SK-N-SH treated with all-trans-retinoic acid at 6 μM for 48 hours (cell line): ENCODE results near the gene CBL.

Experiments
- ARNTL ChIP-seq: fragments of 450-650 bp; formaldehyde crosslinking; IDR thresholded peaks from 2 replicates; pipeline ENCODE4 v1.5.0; 2020; ENCODE audit warnings: low read depth, mild to moderate bottlenecking, moderate library complexity, borderline replicate concordance
- CSDC2 ChIP-seq: fragments of 250-450 bp; sonication (Bioruptor Pico); IDR thresholded peaks from 2 replicates; pipeline ENCODE4 v1.5.0; 2020; ENCODE audit warnings: mild to moderate bottlenecking, moderate library complexity
- OSR1 ChIP-seq: fragments of 250-450 bp; sonication (Bioruptor Pico); IDR thresholded peaks from 2 replicates; pipeline ENCODE4 v1.8.0; 2022; ENCODE audit warnings: moderate library complexity, mild to moderate bottlenecking, inconsistent platforms
- RARB ChIP-seq: fragments of 250-450 bp; sonication (Bioruptor Pico); IDR thresholded peaks from 2 replicates; pipeline ENCODE4 v1.8.0; 2021; ENCODE audit warnings: mild to moderate bottlenecking, moderate library complexity
- SNAI2 ChIP-seq: fragments of 250-450 bp; sonication (Bioruptor Pico); IDR thresholded peaks from 2 replicates; pipeline ENCODE4 v1.5.0; 2020; ENCODE audit warnings: mild to moderate bottlenecking, moderate library complexity
- TCF4 ChIP-seq: fragments of 250-450 bp; sonication (Bioruptor Pico); IDR thresholded peaks from 2 replicates; pipeline ENCODE4 v1.8.0; 2021; ENCODE audit warnings: mild to moderate bottlenecking, moderate library complexity, borderline replicate concordance
- TOX ChIP-seq: fragments of 250-450 bp; sonication (Bioruptor Pico); IDR thresholded peaks from 2 replicates; pipeline ENCODE4 v1.8.0; 2021; ENCODE audit warnings: mild to moderate bottlenecking, moderate library complexity, borderline replicate concordance
- ZC3H10 ChIP-seq: fragments of 250-450 bp; sonication (Bioruptor Pico); IDR thresholded peaks from 2 replicates; pipeline ENCODE4 v1.5.1; 2021; ENCODE audit warnings: mild to moderate bottlenecking, moderate library complexity
- ZFP3 ChIP-seq: fragments of 250-450 bp; sonication (Bioruptor Pico); IDR thresholded peaks from 2 replicates; pipeline ENCODE4 v1.5.0; 2020; ENCODE audit warnings: mild to moderate bottlenecking, moderate library complexity
- ZFP30 ChIP-seq: fragments of 450-650 bp; formaldehyde crosslinking; IDR thresholded peaks from 2 replicates; pipeline ENCODE4 v1.5.0; 2022; ENCODE audit warnings: mild to moderate bottlenecking, moderate library complexity
- ZNF565 ChIP-seq: fragments of 450-650 bp; formaldehyde crosslinking; conservative IDR thresholded peaks from 2 replicates; pipeline ENCODE4 v1.5.0; 2020; ENCODE audit warnings: low read depth, mild to moderate bottlenecking, moderate library complexity
- TF ChIP-seq, protein P1 (sequence below): fragments of 250-450 bp; sonication (Bioruptor Pico); IDR thresholded peaks from 2 replicates; pipeline ENCODE4 v1.5.1; 2020; ENCODE audit warnings: low read depth, mild to moderate bottlenecking, moderate library complexity
- TF ChIP-seq, protein P2 (sequence below): fragments of 250-450 bp; sonication (Bioruptor Pico); IDR thresholded peaks from 2 replicates; pipeline ENCODE4 v1.5.1; 2021; ENCODE audit warnings: mild to moderate bottlenecking, moderate library complexity

GRCh38 chr11:119298726-119299125 lies 92.6 kb downstream of the CBL start:
- TF ChIP-seq ZC3H10 (CRISPR knock-in tag) (no peak), ZFP30 (CRISPR knock-in tag) (no peak), SNAI2 (CRISPR knock-in tag) (no peak), RARB (CRISPR knock-in tag) (no peak), ARNTL (CRISPR knock-in tag) (no peak), TOX (CRISPR knock-in tag) (no peak), ZFP3 (CRISPR knock-in tag) (no peak), CSDC2 (no peak), TCF4 (CRISPR knock-in tag) (no peak), OSR1 (no peak), ZNF565 (CRISPR knock-in tag) (no peak)
- TF ChIP-seq, protein P1, sequence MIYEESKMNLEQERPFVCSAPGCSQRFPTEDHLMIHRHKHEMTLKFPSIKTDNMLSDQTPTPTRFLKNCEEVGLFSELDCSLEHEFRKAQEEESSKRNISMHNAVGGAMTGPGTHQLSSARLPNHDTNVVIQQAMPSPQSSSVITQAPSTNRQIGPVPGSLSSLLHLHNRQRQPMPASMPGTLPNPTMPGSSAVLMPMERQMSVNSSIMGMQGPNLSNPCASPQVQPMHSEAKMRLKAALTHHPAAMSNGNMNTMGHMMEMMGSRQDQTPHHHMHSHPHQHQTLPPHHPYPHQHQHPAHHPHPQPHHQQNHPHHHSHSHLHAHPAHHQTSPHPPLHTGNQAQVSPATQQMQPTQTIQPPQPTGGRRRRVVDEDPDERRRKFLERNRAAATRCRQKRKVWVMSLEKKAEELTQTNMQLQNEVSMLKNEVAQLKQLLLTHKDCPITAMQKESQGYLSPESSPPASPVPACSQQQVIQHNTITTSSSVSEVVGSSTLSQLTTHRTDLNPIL: no peak
- TF ChIP-seq, protein P2, sequence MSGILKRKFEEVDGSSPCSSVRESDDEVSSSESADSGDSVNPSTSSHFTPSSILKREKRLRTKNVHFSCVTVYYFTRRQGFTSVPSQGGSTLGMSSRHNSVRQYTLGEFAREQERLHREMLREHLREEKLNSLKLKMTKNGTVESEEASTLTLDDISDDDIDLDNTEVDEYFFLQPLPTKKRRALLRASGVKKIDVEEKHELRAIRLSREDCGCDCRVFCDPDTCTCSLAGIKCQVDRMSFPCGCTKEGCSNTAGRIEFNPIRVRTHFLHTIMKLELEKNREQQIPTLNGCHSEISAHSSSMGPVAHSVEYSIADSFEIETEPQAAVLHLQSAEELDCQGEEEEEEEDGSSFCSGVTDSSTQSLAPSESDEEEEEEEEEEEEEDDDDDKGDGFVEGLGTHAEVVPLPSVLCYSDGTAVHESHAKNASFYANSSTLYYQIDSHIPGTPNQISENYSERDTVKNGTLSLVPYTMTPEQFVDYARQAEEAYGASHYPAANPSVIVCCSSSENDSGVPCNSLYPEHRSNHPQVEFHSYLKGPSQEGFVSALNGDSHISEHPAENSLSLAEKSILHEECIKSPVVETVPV (CRISPR knock-in tag): no peak
